Osteoblast (primary cell): ENCODE data around the gene SERPINB3. TPM values are rescaled to one million over a fixed set of nuclear protein-coding genes. Genes with fewer than 3 reads are reported as not detected.

ENCODE experiments used
- DNase-seq: peaks from one replicate; pipeline ENCODE4 v3.0.0; 2011; ENCODE audit warnings: low spot score, mixed read lengths; ENCODE audit not compliant: insufficient read length; ENCODE audit errors: missing footprints
- H2AFZ ChIP-seq: 2 replicates; pipeline ENCODE4 v1.6.0; 2011; ENCODE audit warnings: mild to moderate bottlenecking, low read length
- H3K27ac ChIP-seq: 2 replicates; pipeline ENCODE4 v1.5.1; 2011; ENCODE audit warnings: mild to moderate bottlenecking, low read depth, low read length, moderate library complexity
- H3K27me3 ChIP-seq: 2 replicates; pipeline ENCODE4 v1.6.0; 2012; ENCODE audit warnings: mild to moderate bottlenecking, control low read depth, inconsistent platforms, low read length, moderate library complexity; ENCODE audit not compliant: insufficient read depth
- H3K36me3 ChIP-seq: 2 replicates; pipeline ENCODE4 v1.5.1; 2011; ENCODE audit warnings: mild to moderate bottlenecking, low read length, control low read depth, moderate library complexity; ENCODE audit not compliant: insufficient read depth
- H3K4me1 ChIP-seq: 2 replicates; pipeline ENCODE4 v1.5.1; 2011; ENCODE audit warnings: mild to moderate bottlenecking, low read length, control low read depth, moderate library complexity; ENCODE audit not compliant: insufficient read depth
- H3K4me2 ChIP-seq: 2 replicates; pipeline ENCODE4 v1.6.0; 2011; ENCODE audit warnings: mild to moderate bottlenecking, low read length; ENCODE audit not compliant: insufficient read depth
- H3K4me3 ChIP-seq: fragments of 200-600 bp; sonication (generic); 3 replicates; pipeline ENCODE4 v1.5.1; 2012; ENCODE audit warnings: mild to moderate bottlenecking, low read length, inconsistent platforms; ENCODE audit not compliant: insufficient read depth
- H3K79me2 ChIP-seq: 2 replicates; pipeline ENCODE4 v1.6.0; 2012; ENCODE audit warnings: mild to moderate bottlenecking, low read length, control low read depth, inconsistent platforms; ENCODE audit not compliant: insufficient read depth
- H3K9me3 ChIP-seq: 2 replicates; pipeline ENCODE4 v1.5.1; 2011; ENCODE audit warnings: low read depth, low read length, control low read depth
- H4K20me1 ChIP-seq: 2 replicates; pipeline ENCODE4 v1.6.0; 2012; ENCODE audit warnings: mild to moderate bottlenecking, low read length, control low read depth; ENCODE audit not compliant: insufficient read depth
- CTCF ChIP-seq: IDR thresholded peaks from 2 replicates; pipeline ENCODE4 v1.5.1; 2011; ENCODE audit warnings: mild to moderate bottlenecking, low read depth, low read length, moderate library complexity; ENCODE audit errors: extremely low read depth
- total RNA-seq: library from RNA; depleted of rRNA; stranded (reverse); fragments of >200 nt; gene quantifications from 2 replicates; pipeline ENCODE4 v1.2.3, GENCODE V29; 2012

Gene SERPINB3
- total RNA-seq, 1 donor: not detected

- DNase-seq: no peak
- no peak overlapping the region for H2AFZ ChIP-seq
These were observed 55.2 kb downstream of the SERPINB3 start for GRCh38 chr18:63606526-63606925.

More at GRCh38 chr18:63606526-63606925, 55.2 kb downstream of the SERPINB3 start:
- Histone ChIP-seq H3K4me2 (no peak overlapping the region), H3K9me3 (no peaks in the 10 kb centered on the region), H3K4me3 (no peak overlapping the region), H3K27ac (no peak overlapping the region), H3K4me1 (no peaks in the 10 kb centered on the region), H3K27me3 (no peaks in the 10 kb centered on the region), H3K36me3 (no peaks in the 10 kb centered on the region), H4K20me1 (no peaks in the 10 kb centered on the region), H3K79me2 (no peaks in the 10 kb centered on the region)
- TF ChIP-seq CTCF: no peak

Other genes starting within 250 kb of the SERPINB3 start
- gene VPS4B, start 239.4 kb downstream of the SERPINB3 start, total RNA-seq: 42.4 and 47.4 TPM in 2 replicates
- gene SERPINB5, start 184.9 kb downstream of the SERPINB3 start, total RNA-seq: not detected in 2 replicates
- gene SERPINB12, start 119.5 kb downstream of the SERPINB3 start, total RNA-seq: not detected in 2 replicates
- under 0.01 TPM in 1 of 2 replicates, not detected in the other for gene SERPINB13, start 74.5 kb downstream of the SERPINB3 start, total RNA-seq
- 0.29 TPM in 1 of 2 replicates, not detected in the other for gene SERPINB4, start 17.6 kb downstream of the SERPINB3 start, total RNA-seq
- gene SERPINB11, start 41.1 kb upstream of the SERPINB3 start, total RNA-seq: not detected in 2 replicates
- gene SERPINB7, start 113.5 kb upstream of the SERPINB3 start, total RNA-seq: 0.36 and 0.88 TPM in 2 replicates
- gene SERPINB2, start 225.8 kb upstream of the SERPINB3 start, total RNA-seq: 0.72 and 1.8 TPM in 2 replicates
- gene SERPINB10, start 246.1 kb upstream of the SERPINB3 start, total RNA-seq: 0.29 TPM in 1 of 2 replicates, not detected in the other